ENCODE results near the gene EFNA5.

The EFNA5 gene

GRCh38 chr5:107636555-107636954 lies 34.2 kb downstream of the EFNA5 start:
- TF ChIP-seq CTCF (IDR thresholded peaks at IDR 0.05; ENCODE audit: low read depth, low read length) = no peak
- H3K9me3 ChIP-seq (ENCODE audit: severe bottlenecking) = no peaks in the 10 kb centered on the region
- H3K4me3 ChIP-seq (ENCODE audit: low read depth, low read length) = no peak overlapping the region
- H3K36me3 ChIP-seq = no peaks in the 10 kb centered on the region
- H3K27me3 ChIP-seq (ENCODE audit: insufficient read depth, low read depth, severe bottlenecking) = no peaks in the 10 kb centered on the region
- no peak overlapping the region for H3K27ac ChIP-seq
- no peak for DNase-seq

DNA sequence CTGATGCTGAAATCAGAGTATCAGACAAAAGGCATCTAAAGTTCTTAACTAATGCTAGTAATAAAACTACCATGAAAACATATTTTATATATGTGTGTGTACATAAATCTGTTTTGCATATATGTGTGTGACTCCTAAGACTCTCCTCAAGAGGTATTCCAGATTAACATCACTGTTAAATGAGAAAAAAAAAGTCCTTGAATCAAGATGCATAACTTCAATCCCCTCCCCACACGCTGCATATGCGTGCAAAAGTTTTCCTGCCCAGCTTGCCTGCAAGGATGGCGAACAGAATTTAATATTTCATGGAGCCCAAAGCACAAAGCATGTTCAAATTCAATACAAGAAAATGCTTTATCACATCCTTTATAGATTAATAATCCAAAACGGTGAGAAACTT lies 34.7 kb downstream of the EFNA5 start:
- no peak overlapping the region for H3K27ac ChIP-seq
- H3K4me3 ChIP-seq (ENCODE audit: low read depth, low read length) = no peak overlapping the region
- TF ChIP-seq CTCF (IDR thresholded peaks at IDR 0.05; ENCODE audit: low read depth, low read length) = no peak

GRCh38 chr5:107634981-107635848 lies 35.5 kb downstream of the EFNA5 start:
- no peak for TF ChIP-seq CTCF (IDR thresholded peaks at IDR 0.05; ENCODE audit: low read depth, low read length)
- Histone ChIP-seq H3K4me3 (ENCODE audit: low read depth, low read length) (no peak overlapping the region), H3K36me3 (no peaks in the 10 kb centered on the region), H3K9me3 (ENCODE audit: severe bottlenecking) (no peaks in the 10 kb centered on the region), H3K27me3 (ENCODE audit: insufficient read depth, low read depth, severe bottlenecking) (no peaks in the 10 kb centered on the region), H3K27ac (no peak overlapping the region)
- no peak for DNase-seq

More for the DNA sequence above, 34.7 kb downstream of the EFNA5 start:
- Histone ChIP-seq H3K36me3 (no peaks in the 10 kb centered on the region), H3K9me3 (ENCODE audit: severe bottlenecking) (no peaks in the 10 kb centered on the region), H3K27me3 (ENCODE audit: insufficient read depth, low read depth, severe bottlenecking) (no peaks in the 10 kb centered on the region)
- DNase-seq = no peak

DNA sequence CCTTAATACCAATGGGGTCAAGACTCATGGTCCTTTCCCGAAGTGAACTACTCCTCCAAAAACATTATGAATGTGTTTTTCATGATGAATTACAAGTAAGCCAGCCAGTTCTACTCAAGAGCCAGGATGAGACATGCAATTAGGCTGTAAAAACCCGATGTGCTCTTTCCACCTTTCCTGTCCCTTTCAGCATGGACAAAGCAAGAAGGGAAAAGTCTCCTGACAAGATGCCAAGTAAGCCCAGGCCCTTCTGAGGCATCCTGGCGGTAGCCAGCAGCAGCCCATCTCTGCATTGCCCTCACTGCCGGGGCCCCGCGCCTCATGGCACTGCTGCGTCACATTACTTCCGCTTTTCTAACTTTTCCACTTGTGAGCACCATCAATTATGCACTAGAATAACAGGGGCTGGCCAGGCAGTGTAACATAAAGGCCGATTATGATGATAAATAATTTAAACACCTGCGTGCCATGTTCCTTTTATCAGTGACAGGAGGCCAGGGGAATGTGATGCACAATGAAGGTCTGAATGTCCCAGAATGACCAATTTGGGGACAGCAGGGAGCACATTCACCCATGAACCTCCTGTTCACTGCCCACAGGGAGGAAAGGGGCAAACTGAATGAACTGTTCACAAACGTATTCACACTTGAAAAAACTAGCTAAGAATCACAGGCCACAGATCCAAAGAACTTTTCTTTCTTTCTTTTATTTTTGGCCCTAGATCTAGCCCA lies 37.4 kb downstream of the EFNA5 start:
- Histone ChIP-seq H3K4me3 (ENCODE audit: low read depth, low read length) (no peak overlapping the region), H3K27ac (no peak overlapping the region), H3K9me3 (ENCODE audit: severe bottlenecking) (no peaks in the 10 kb centered on the region), H3K27me3 (ENCODE audit: insufficient read depth, low read depth, severe bottlenecking) (no peaks in the 10 kb centered on the region), H3K36me3 (no peaks in the 10 kb centered on the region)
- TF ChIP-seq CTCF (IDR thresholded peaks at IDR 0.05; ENCODE audit: low read depth, low read length) = no peak
- DNase-seq = no peak

DNA sequence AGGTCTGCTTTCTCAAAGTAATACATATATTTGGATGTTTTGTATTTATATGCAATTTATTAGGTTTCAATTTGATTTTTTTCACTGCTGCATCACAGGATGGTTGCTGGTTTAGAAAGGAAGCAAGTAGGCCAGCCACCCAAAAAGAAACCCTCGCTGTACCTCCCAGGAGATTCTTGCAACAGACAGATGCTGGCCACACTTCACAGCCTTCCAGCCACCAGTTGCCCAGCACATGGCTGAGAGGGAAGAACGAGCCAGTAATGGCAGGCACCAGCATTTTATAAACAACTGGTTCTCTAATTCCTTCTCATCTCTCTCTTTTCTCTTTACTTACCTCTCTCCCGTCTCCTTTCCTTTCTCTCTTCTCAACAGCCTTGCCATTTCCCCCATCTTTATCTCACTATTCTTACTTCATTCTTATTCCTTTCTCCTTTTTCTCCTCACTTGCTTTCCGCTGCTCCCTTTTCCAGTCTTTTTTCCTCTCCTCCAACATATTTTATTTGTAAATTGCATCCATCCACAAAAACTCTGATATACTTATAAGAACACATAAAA lies 38.9 kb downstream of the EFNA5 start:
- no peaks in the 10 kb centered on the region for H3K9me3 ChIP-seq (ENCODE audit: severe bottlenecking)
- H3K27ac ChIP-seq = no peak overlapping the region
- no peaks in the 10 kb centered on the region for H3K36me3 ChIP-seq
- DNase-seq = no peak
- TF ChIP-seq CTCF (IDR thresholded peaks at IDR 0.05; ENCODE audit: low read depth, low read length) = no peak
- H3K27me3 ChIP-seq (ENCODE audit: insufficient read depth, low read depth, severe bottlenecking) = no peaks in the 10 kb centered on the region
- no peak overlapping the region for H3K4me3 ChIP-seq (ENCODE audit: low read depth, low read length)

Data from WERI-Rb-1 (cell line).